ENCODE measurements around the gene GDE1. TPM values are rescaled to one million over a fixed set of nuclear protein-coding genes. Genes with fewer than 3 reads are reported as not detected.

GDE1 gene
- total RNA-seq, 3 donors from 2014 or later, result 49.2 to 70.4 (median 56.7) TPM

DNA sequence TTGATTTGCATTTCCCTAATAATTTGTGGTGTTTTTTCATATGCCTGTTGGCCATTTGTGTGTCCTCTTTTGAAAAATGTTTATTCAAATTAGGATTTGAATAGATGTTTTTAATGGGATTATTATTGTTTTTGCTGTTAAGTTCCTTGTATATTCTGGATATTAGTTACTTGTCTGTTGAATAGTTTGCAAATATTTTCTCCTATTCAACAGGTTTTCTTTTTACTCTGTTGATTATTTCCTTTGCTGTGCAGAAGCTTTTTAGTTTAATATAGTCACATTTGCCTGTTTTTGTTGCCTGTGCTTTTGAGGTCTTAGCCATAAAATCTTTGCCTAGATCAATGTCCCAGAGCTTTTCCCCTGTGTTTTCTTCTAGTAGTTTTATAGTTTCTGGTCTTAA, 9.6 kb downstream of the GDE1 start:
- intact Hi-C loops (cut with DNase I; ENCODE audit: low total_unique reads), result no loop called here
- H3K9me3 ChIP-seq, result no peaks in the 10 kb centered on the region
- H3K27ac ChIP-seq, result no peak overlapping the region
- DNase-seq (ENCODE audit: low spot score in 2 of 2), result no peak
- TF ChIP-seq, protein P1, sequence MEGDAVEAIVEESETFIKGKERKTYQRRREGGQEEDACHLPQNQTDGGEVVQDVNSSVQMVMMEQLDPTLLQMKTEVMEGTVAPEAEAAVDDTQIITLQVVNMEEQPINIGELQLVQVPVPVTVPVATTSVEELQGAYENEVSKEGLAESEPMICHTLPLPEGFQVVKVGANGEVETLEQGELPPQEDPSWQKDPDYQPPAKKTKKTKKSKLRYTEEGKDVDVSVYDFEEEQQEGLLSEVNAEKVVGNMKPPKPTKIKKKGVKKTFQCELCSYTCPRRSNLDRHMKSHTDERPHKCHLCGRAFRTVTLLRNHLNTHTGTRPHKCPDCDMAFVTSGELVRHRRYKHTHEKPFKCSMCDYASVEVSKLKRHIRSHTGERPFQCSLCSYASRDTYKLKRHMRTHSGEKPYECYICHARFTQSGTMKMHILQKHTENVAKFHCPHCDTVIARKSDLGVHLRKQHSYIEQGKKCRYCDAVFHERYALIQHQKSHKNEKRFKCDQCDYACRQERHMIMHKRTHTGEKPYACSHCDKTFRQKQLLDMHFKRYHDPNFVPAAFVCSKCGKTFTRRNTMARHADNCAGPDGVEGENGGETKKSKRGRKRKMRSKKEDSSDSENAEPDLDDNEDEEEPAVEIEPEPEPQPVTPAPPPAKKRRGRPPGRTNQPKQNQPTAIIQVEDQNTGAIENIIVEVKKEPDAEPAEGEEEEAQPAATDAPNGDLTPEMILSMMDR (IDR thresholded peaks at IDR 0.05), result no peak
- TF ChIP-seq POLR2A (IDR thresholded peaks at IDR 0.05) (no peak), POLR2AphosphoS5 (IDR thresholded peaks at IDR 0.05) (no peak)
- no peaks in the 10 kb centered on the region for H3K4me1 ChIP-seq
- H3K4me3 ChIP-seq, result no peak overlapping the region
- H3K36me3 ChIP-seq, result no peaks in the 10 kb centered on the region
- no peaks in the 10 kb centered on the region for H3K27me3 ChIP-seq

DNA sequence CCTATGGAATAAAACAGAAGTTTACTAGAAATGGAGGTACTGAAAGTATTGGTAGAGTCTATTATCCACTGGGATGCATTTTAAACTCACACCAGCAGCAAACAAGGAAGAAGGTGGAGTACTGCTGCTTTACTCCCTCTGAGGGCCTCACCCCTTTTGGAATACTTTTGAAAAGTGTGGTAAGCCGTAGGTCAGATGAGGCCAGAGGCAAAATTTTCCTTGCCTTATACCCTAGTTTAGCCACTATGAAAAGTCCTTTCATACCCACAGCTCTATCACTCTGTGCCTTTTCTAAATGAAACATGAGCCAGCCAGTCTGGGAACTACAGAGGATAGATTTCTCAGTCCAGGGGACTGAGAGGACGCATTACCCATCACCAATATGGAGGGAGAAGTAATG, 14.0 kb downstream of the GDE1 start:
- Histone ChIP-seq H3K27me3 (no peaks in the 10 kb centered on the region), H3K27ac (no peak overlapping the region), H3K4me1 (no peaks in the 10 kb centered on the region), H3K36me3 (no peaks in the 10 kb centered on the region), H3K9me3 (no peaks in the 10 kb centered on the region), H3K4me3 (no peak overlapping the region)
- TF ChIP-seq POLR2AphosphoS5 (IDR thresholded peaks at IDR 0.05), result no peak
- TF ChIP-seq POLR2A (IDR thresholded peaks at IDR 0.05), result no peak
- TF ChIP-seq, protein P1 (IDR thresholded peaks at IDR 0.05), result no peak
- intact Hi-C loops (cut with DNase I; ENCODE audit: low total_unique reads), result loop anchor here (10.0 kb wide), 1 partner anchor 423 kb away; no protein-coding TSS in a partner anchor
- DNase-seq (ENCODE audit: low spot score in 2 of 2), result no peak

DNA sequence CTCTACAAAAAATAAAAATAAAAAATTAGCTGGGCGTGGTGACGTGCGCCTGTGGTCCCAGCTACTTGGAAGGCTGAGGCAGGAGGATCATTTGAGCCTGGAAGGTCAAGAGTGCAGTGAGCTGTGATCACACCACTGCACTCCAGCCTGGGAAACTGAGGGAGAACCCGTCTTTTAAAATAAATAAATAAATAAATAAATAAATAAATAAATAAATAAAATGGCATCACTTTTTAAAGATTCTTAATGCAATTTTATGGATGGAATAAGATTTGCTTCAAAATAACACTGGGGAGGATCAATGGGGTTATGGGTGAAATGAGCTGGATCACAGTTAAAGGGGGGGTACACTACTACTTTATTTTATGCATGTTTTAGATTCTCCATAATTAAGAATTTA, 14.9 kb downstream of the GDE1 start:
- intact Hi-C loops (cut with DNase I; ENCODE audit: low total_unique reads), result loop anchor here (10.0 kb wide), 1 partner anchor 422 kb away; no protein-coding TSS in a partner anchor

DNA sequence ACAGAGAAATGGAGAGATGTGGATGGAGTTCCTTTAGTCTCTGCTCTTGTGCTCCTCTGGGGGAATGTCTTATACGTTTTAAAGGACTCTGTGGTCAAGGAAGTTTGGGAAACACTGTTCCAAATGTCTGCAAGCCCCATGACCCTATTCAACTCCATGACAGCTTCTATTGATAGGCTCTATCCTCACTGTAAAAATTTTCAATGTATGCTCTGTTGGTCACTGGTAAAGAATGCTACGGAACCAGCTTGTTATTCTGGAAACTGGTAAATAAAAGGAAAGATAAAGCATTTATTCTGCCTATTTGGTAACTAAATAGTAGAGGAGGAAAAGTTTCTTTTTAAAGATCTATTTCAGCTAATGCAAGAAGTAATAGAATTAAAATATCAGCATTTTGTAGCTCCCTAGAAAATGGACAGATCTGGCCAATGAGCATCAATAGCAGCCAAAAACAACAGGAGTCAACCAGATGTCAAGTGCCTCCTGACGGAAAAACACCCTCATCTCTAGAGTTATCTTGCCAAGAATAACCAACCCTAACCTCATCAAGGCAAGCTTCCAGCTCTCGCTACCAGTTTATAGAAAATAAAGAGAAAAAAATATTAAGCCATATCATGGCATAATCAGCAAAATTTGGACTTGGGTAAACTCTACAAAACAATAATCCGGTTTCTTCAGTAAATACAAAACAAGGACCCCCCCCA, 16.1 kb downstream of the GDE1 start:
- Histone ChIP-seq H3K36me3 (peaks cover 3% of the 10 kb centered on the region), H3K27me3 (no peaks in the 10 kb centered on the region), H3K4me1 (no peaks in the 10 kb centered on the region), H3K9me3 (no peaks in the 10 kb centered on the region), H3K27ac (no peak overlapping the region), H3K4me3 (no peak overlapping the region)
- no peak for TF ChIP-seq POLR2A (IDR thresholded peaks at IDR 0.05)
- no peak for DNase-seq (ENCODE audit: low spot score in 2 of 2)
- intact Hi-C loops (cut with DNase I; ENCODE audit: low total_unique reads), result loop anchor here (10.0 kb wide), 1 partner anchor 421 kb away; no protein-coding TSS in a partner anchor

More for the DNA sequence above, 14.9 kb downstream of the GDE1 start:
- Histone ChIP-seq H3K36me3 (no peaks in the 10 kb centered on the region), H3K4me1 (no peaks in the 10 kb centered on the region), H3K9me3 (no peaks in the 10 kb centered on the region), H3K4me3 (no peak overlapping the region), H3K27ac (no peak overlapping the region), H3K27me3 (no peaks in the 10 kb centered on the region)
- no peak for TF ChIP-seq POLR2AphosphoS5 (IDR thresholded peaks at IDR 0.05)
- TF ChIP-seq, protein P1 (IDR thresholded peaks at IDR 0.05), result no peak
- no peak for TF ChIP-seq POLR2A (IDR thresholded peaks at IDR 0.05)
- no peak for DNase-seq (ENCODE audit: low spot score in 2 of 2)

DNA sequence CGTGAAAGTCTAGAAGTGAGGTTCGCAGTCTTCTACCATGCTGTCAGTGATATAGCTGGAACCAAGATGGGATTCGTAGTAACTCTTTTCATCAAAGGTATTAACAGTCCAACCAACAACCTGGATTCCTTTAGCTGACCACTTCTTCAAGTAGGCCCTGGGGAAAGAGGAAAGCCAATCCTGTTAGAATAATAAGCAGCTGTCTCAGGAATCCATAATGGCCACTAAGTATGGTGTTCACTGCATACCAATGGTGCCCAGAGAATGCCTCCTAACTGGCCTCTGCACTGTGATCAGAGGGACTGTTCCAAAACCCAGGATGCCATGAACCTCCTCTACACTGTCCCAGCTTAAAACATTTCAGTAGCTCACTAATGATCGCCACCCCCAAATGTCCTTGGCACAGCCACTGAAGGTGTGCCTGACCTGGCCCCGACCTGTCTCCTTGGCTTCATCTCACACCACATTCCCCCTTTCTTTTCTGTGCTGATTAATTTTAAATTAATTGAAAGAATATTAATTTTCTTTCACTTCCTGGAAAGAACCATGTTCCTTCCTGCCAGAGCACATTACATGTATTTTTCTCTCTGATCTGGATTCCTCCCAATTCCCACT, 18.3 kb downstream of the GDE1 start:
- H3K36me3 ChIP-seq, result peaks cover 3% of the 10 kb centered on the region
- no peak overlapping the region for H3K4me3 ChIP-seq
- no peaks in the 10 kb centered on the region for H3K9me3 ChIP-seq
- no peaks in the 10 kb centered on the region for H3K4me1 ChIP-seq
- H3K27me3 ChIP-seq, result no peaks in the 10 kb centered on the region
- TF ChIP-seq, protein P1 (IDR thresholded peaks at IDR 0.05), result no peak
- intact Hi-C loops (cut with DNase I; ENCODE audit: low total_unique reads), result loop anchor here (10.0 kb wide), 1 partner anchor 419 kb away; no protein-coding TSS in a partner anchor
- no peak overlapping the region for H3K27ac ChIP-seq
- no peak for DNase-seq (ENCODE audit: low spot score in 2 of 2)

Measured in breast epithelium (tissue), 4 donors.